AG10803 (cell line): ENCODE measurements around the gene ANKRD39.

ENCODE experiments used
- DNase-seq: peaks from one replicate; pipeline ENCODE4 v3.0.0; 2010; ENCODE audit warnings: low read depth
- H3K4me3 ChIP-seq: 2 replicates; pipeline ENCODE4 v1.5.1; 2011; ENCODE audit warnings: mild to moderate bottlenecking, low read length, control low read depth
- CTCF ChIP-seq: conservative IDR thresholded peaks from 2 replicates; pipeline ENCODE4 v1.5.1; 2011; ENCODE audit warnings: mild to moderate bottlenecking, low read length, control low read depth, inconsistent platforms

ANKRD39 gene

GRCh38 chr2:96887493-96888012 lies 29.7 kb upstream of the ANKRD39 start:
- no peak for DNase-seq
- no peak for TF ChIP-seq CTCF
- no peak overlapping the region for H3K4me3 ChIP-seq

GRCh38 chr2:96885432-96886347 lies 27.9 kb upstream of the ANKRD39 start:
- H3K4me3 ChIP-seq, result no peak overlapping the region
- TF ChIP-seq CTCF, result no peak
- DNase-seq, result no peak

- no peak for TF ChIP-seq CTCF
- no peak overlapping the region for H3K4me3 ChIP-seq
- DNase-seq, result no peak
Measured at GRCh38 chr2:96884299-96885094, 26.7 kb upstream of the ANKRD39 start.

- no peak overlapping the region for H3K4me3 ChIP-seq
- no peak for DNase-seq
- no peak for TF ChIP-seq CTCF
Measured at GRCh38 chr2:96883306-96883705, 25.5 kb upstream of the ANKRD39 start.

- H3K4me3 ChIP-seq, result no peak overlapping the region
- DNase-seq, result no peak
- no peak for TF ChIP-seq CTCF
Measured at GRCh38 chr2:96882906-96883305, 25.1 kb upstream of the ANKRD39 start.

GRCh38 chr2:96882230-96882629 lies 24.4 kb upstream of the ANKRD39 start:
- no peak overlapping the region for H3K4me3 ChIP-seq
- TF ChIP-seq CTCF, result no peak
- DNase-seq, result no peak
